ENCODE data around the gene HIPK1. TPM values are rescaled to one million over a fixed set of nuclear protein-coding genes. Genes with fewer than 3 reads are reported as not detected.
A peak's percentile ranks its signal among the peaks of the same experiment; 100 is the strongest.

The HIPK1 gene
- total and polyA plus RNA-seq, 2 of the 13 experiments (the other 11 are each of a cell fraction or from before 2014, with no cell fraction given): 20.8 to 33.4 TPM

DNA sequence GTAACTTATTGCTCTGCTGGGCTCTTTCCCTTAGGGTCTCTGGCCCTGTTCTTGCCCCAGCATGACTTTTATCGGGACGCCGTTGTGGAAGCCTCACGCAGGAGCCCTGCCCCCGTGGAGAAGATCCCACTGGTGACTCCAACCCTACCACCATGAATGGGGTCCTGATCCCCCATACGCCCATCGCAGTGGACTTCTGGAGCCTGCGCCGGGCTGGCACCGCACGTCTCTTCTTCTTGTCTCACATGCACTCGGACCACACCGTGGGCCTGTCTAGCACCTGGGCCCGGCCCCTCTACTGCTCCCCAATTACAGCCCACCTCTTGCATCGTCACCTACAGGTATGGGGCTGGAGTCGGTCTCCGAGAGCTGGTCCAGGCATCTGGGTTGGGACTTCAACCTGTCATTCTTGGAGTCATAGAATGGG, 23.7 kb upstream of the HIPK1 start (continued):
- TF ChIP-seq ZNF510 (CRISPR knock-in tag; IDR thresholded peaks at IDR 0.05; ENCODE audit: low read depth) (no peak), ZNF616 (CRISPR knock-in tag; IDR thresholded peaks at IDR 0.05; ENCODE audit: low read depth) (no peak; the same call in 1 of the 2 replicates), ZNF501 (CRISPR knock-in tag; IDR thresholded peaks at IDR 0.05) (0 out of 2 replicates have a peak, but pooled peaks have one; percentile 10), DDIT3 (CRISPR knock-in tag; IDR thresholded peaks at IDR 0.05) (no peak), ZFYVE20 (CRISPR knock-in tag; IDR thresholded peaks at IDR 0.05; ENCODE audit: borderline replicate concordance, low read depth) (no peak), POGZ (CRISPR knock-in tag; IDR thresholded peaks at IDR 0.05) (no peak), ESRRA (CRISPR knock-in tag; IDR thresholded peaks at IDR 0.05; ENCODE audit: low read depth) (no peak), ZFX (CRISPR knock-in tag; IDR thresholded peaks at IDR 0.05; ENCODE audit: low read depth) (peak; percentile 51; the same call in 1 of the 2 replicates), ZNF503 (CRISPR knock-in tag; IDR thresholded peaks at IDR 0.05) (no peak), ZNF577 (CRISPR knock-in tag; IDR thresholded peaks at IDR 0.05; ENCODE audit: borderline replicate concordance, low read depth) (no peak), ZNF597 (CRISPR knock-in tag; IDR thresholded peaks at IDR 0.05) (no peak), CREB1 (IDR thresholded peaks at IDR 0.05) (no peak), CREB1 (CRISPR knock-in tag; IDR thresholded peaks at IDR 0.05) (no peak), ZFP41 (CRISPR knock-in tag; IDR thresholded peaks at IDR 0.05; ENCODE audit: borderline replicate concordance) (no peak), ZNF33A (CRISPR knock-in tag; IDR thresholded peaks at IDR 0.05; ENCODE audit: borderline replicate concordance) (0 out of 2 replicates have a peak, but pooled peaks have one; percentile 38), IRF9 (CRISPR knock-in tag; IDR thresholded peaks at IDR 0.05; ENCODE audit: borderline replicate concordance) (0 out of 2 replicates have a peak, but pooled peaks have one; percentile 8)
- TF ChIP-seq, protein P1, sequence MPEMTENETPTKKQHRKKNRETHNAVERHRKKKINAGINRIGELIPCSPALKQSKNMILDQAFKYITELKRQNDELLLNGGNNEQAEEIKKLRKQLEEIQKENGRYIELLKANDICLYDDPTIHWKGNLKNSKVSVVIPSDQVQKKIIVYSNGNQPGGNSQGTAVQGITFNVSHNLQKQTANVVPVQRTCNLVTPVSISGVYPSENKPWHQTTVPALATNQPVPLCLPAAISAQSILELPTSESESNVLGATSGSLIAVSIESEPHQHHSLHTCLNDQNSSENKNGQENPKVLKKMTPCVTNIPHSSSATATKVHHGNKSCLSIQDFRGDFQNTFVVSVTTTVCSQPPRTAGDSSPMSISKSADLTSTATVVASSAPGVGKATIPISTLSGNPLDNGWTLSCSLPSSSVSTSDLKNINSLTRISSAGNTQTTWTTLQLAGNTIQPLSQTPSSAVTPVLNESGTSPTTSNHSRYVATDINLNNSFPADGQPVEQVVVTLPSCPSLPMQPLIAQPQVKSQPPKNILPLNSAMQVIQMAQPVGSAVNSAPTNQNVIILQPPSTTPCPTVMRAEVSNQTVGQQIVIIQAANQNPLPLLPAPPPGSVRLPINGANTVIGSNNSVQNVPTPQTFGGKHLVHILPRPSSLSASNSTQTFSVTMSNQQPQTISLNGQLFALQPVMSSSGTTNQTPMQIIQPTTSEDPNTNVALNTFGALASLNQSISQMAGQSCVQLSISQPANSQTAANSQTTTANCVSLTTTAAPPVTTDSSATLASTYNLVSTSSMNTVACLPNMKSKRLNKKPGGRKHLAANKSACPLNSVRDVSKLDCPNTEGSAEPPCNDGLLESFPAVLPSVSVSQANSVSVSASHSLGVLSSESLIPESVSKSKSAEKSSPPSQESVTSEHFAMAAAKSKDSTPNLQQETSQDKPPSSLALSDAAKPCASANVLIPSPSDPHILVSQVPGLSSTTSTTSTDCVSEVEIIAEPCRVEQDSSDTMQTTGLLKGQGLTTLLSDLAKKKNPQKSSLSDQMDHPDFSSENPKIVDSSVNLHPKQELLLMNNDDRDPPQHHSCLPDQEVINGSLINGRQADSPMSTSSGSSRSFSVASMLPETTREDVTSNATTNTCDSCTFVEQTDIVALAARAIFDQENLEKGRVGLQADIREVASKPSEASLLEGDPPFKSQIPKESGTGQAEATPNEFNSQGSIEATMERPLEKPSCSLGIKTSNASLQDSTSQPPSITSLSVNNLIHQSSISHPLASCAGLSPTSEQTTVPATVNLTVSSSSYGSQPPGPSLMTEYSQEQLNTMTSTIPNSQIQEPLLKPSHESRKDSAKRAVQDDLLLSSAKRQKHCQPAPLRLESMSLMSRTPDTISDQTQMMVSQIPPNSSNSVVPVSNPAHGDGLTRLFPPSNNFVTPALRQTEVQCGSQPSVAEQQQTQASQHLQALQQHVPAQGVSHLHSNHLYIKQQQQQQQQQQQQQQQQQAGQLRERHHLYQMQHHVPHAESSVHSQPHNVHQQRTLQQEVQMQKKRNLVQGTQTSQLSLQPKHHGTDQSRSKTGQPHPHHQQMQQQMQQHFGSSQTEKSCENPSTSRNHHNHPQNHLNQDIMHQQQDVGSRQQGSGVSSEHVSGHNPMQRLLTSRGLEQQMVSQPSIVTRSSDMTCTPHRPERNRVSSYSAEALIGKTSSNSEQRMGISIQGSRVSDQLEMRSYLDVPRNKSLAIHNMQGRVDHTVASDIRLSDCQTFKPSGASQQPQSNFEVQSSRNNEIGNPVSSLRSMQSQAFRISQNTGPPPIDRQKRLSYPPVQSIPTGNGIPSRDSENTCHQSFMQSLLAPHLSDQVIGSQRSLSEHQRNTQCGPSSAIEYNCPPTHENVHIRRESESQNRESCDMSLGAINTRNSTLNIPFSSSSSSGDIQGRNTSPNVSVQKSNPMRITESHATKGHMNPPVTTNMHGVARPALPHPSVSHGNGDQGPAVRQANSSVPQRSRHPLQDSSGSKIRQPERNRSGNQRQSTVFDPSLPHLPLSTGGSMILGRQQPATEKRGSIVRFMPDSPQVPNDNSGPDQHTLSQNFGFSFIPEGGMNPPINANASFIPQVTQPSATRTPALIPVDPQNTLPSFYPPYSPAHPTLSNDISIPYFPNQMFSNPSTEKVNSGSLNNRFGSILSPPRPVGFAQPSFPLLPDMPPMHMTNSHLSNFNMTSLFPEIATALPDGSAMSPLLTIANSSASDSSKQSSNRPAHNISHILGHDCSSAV (CRISPR knock-in tag; IDR thresholded peaks at IDR 0.05; ENCODE audit: borderline replicate concordance): no peak
